Ammon's horn (tissue), 1 donor: ENCODE results near the gene PCNX2.

Source experiments
- DNase-seq: peaks from one replicate; pipeline ENCODE4 v3.0.0-alpha.2; 2016; ENCODE audit warnings: low spot score

Gene PCNX2

GRCh38 chr1:232984577-232985425 is 310.7 kb downstream of the PCNX2 start:
- peak; percentile 79 for DNase-seq

- DNase-seq, result no peak
These were observed 311.5 kb downstream of the PCNX2 start for GRCh38 chr1:232983817-232984567.

- DNase-seq, result no peak
These were observed 312.1 kb downstream of the PCNX2 start for GRCh38 chr1:232983375-232983774.

GRCh38 chr1:232982238-232982944 is 313.1 kb downstream of the PCNX2 start:
- no peak for DNase-seq

- DNase-seq, result no peak
These were observed 314.5 kb downstream of the PCNX2 start for GRCh38 chr1:232980986-232981560.

GRCh38 chr1:232980355-232980978 is 315.1 kb downstream of the PCNX2 start:
- peak; percentile 74 for DNase-seq

- no peak for DNase-seq
These were observed 316.0 kb downstream of the PCNX2 start for GRCh38 chr1:232979558-232979957.

GRCh38 chr1:232978815-232979214 is 316.7 kb downstream of the PCNX2 start:
- no peak for DNase-seq

- no peak for DNase-seq
These were observed 317.4 kb downstream of the PCNX2 start for GRCh38 chr1:232978091-232978634.

- no peak for DNase-seq
These were observed 320.6 kb downstream of the PCNX2 start for GRCh38 chr1:232974971-232975370.

GRCh38 chr1:232973652-232974611 is 321.6 kb downstream of the PCNX2 start:
- DNase-seq, result no peak

GRCh38 chr1:232970508-232970907 is 325.0 kb downstream of the PCNX2 start:
- no peak for DNase-seq

- DNase-seq, result no peak
These were observed 325.7 kb downstream of the PCNX2 start for GRCh38 chr1:232969799-232970198.

- peak; percentile 54 for DNase-seq
These were observed 326.6 kb downstream of the PCNX2 start for GRCh38 chr1:232968965-232969364.

GRCh38 chr1:232968391-232968790 is 327.1 kb downstream of the PCNX2 start:
- DNase-seq, result no peak

GRCh38 chr1:232966663-232967062 is 328.9 kb downstream of the PCNX2 start:
- no peak for DNase-seq

GRCh38 chr1:232965912-232966217 is 329.7 kb downstream of the PCNX2 start:
- DNase-seq, result no peak

- no peak for DNase-seq
These were observed 330.2 kb downstream of the PCNX2 start for GRCh38 chr1:232965124-232965911.

GRCh38 chr1:232964601-232965000 is 330.9 kb downstream of the PCNX2 start:
- DNase-seq, result no peak
